ENCODE results near the gene ERBB4.
"Not testable (repeated sequence)": the region's sequence is repeated elsewhere in the genome, so short reads cannot be mapped to it uniquely, and the experiment has no call there.

ERBB4 gene

DNA sequence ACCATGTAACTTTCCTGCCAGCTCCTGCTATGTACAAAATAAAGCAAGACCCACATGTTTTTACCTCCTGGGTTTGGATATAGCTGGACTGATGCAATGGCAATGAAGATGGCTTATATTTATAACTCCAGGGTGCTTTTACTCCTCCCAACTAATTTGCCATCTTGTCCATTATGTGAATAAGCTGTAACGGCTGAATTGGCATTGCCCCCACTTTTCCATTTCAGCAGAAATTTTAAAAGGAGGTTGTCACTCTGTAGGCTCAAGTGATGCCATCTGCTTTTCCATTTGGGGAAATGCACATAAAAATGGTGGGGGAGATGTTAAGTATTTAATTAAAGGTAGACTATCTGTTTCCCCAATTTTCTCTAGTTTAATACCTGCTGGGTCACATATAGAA is 345.5 kb downstream of the ERBB4 start:
- TF ChIP-seq, protein P1, sequence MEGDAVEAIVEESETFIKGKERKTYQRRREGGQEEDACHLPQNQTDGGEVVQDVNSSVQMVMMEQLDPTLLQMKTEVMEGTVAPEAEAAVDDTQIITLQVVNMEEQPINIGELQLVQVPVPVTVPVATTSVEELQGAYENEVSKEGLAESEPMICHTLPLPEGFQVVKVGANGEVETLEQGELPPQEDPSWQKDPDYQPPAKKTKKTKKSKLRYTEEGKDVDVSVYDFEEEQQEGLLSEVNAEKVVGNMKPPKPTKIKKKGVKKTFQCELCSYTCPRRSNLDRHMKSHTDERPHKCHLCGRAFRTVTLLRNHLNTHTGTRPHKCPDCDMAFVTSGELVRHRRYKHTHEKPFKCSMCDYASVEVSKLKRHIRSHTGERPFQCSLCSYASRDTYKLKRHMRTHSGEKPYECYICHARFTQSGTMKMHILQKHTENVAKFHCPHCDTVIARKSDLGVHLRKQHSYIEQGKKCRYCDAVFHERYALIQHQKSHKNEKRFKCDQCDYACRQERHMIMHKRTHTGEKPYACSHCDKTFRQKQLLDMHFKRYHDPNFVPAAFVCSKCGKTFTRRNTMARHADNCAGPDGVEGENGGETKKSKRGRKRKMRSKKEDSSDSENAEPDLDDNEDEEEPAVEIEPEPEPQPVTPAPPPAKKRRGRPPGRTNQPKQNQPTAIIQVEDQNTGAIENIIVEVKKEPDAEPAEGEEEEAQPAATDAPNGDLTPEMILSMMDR (conservative IDR thresholded peaks at IDR 0.05): no peak
- H3K27ac ChIP-seq: no peak overlapping the region

- H3K27ac ChIP-seq: not testable (repeated sequence)
Observed at GRCh38 chr2:212191438-212191837, 347.2 kb downstream of the ERBB4 start.

DNA sequence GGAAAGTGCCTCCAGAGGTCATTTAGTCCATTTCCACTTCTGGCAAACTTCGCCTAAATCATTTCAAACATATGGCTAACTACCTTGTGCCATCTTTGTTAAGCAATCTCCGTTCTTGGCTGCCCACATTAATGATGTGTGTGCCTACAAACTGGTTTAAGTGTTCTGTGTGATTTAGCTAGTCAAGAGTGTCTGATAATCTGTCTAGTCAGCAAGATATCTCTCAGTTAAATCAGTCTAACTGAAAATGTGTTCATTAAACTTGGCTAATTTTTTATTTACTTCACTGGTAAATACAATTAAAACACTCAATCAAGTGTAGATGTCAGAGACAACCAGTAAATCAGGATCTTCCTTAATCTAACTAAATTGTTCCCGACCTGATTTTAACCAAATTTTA is 352.4 kb downstream of the ERBB4 start:
- H3K27ac ChIP-seq: no peak overlapping the region
- TF ChIP-seq, protein P1 (conservative IDR thresholded peaks at IDR 0.05): no peak

- no peak overlapping the region for H3K27ac ChIP-seq
- TF ChIP-seq, protein P1 (conservative IDR thresholded peaks at IDR 0.05): no peak
Observed at GRCh38 chr2:212181646-212182045, 357.0 kb downstream of the ERBB4 start.

- no peak overlapping the region for H3K27ac ChIP-seq
- TF ChIP-seq, protein P1 (conservative IDR thresholded peaks at IDR 0.05): no peak
Observed at GRCh38 chr2:212180408-212181083, 358.1 kb downstream of the ERBB4 start.

DNA sequence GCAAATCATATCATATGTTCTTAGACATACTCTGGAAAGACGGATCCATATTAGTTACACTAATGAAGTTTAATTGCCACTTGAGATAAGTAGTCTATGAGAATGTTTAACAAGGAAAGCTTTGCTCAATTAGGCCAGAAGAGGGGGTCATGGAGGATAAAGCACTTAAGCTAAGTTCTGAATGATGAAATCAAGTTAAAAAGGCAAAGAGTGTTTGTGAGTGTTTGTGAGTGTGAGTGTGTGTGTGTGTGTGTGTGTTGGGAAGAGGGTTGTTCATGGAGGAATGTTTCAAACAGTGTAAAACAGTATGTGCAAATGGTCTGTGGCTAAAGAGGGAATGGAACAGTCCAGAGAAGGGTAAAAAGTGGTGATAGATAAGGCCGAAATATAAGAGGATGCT is 360.9 kb downstream of the ERBB4 start:
- TF ChIP-seq, protein P1 (conservative IDR thresholded peaks at IDR 0.05): no peak; the same call in 1 of the 2 replicates
- no peak overlapping the region for H3K27ac ChIP-seq

DNA sequence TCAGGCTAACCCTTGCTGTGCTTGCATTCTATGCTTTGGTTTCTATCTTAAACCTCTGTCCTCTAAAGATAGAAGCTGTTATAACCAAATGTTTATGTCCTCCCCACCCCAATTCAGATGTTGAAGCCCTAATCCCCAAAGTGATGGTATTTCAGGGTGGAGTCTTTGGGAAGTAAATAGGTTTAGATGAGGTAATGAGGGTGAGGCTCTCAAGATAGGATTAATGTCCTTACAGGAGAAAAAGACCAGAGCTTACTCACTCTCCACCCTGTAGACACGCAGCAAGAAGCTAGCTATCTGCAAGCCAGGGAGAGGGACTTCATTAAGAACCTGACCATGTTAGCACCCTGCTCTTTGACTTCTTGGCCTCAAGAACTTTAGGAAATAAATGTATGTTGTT is 362.5 kb downstream of the ERBB4 start:
- no peak overlapping the region for H3K27ac ChIP-seq
- TF ChIP-seq, protein P1 (conservative IDR thresholded peaks at IDR 0.05): no peak

DNA sequence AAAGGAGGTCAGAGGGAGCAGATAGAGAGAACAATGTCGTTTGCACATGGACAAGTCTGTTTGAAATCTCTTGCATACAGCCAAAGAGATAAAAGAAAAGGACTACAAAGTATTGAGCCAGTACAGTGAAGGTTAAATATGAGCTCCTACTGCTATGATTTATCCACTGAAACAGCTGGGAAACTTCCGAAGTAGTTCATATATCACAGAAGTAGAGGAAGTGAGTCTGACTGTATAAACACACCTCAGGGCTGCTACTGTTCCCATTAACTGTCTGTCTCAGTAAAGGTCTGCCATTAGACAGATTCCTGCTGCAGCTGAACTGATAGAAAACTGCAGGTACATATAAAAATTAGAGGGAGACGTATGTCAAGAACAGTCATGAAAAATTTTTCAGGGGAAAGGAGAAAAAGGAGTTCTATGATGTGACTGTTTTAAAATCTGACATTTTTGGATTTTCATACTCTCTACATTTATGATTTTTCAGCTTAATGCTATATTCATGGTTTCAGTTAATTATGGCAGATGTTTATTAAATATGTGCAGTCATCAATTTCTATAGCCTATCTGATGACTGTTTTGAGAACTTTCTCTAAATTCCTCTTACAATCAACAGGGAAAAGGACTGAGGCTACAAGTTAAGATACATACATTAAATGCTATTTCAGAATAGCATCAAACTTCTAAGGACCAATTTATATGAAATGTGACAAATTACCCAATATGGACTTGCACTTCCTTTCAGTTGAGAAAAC is 364.7 kb downstream of the ERBB4 start:
- TF ChIP-seq, protein P1 (conservative IDR thresholded peaks at IDR 0.05): no peak
- no peak overlapping the region for H3K27ac ChIP-seq

Measured in VCaP (cell line).